ENCODE measurements around the gene CMTM8. TPM values are rescaled to one million over a fixed set of nuclear protein-coding genes. Genes with fewer than 3 reads are reported as not detected.
"Not testable (repeated sequence)": the region's sequence is repeated elsewhere in the genome, so short reads cannot be mapped to it uniquely, and the experiment has no call there.

The CMTM8 gene
- total and polyA plus RNA-seq, 7 experiments from 2014 or later, result 7.4 to 13.6 (median 8.6) TPM

GRCh38 chr3:32387512-32387911, 149.0 kb downstream of the CMTM8 start:
- H3K27ac ChIP-seq (ENCODE audit: low read depth, low read length), result no peak overlapping the region
- CTCF ChIA-PET, result interaction anchor here (0.6 to 1.3 kb wide), 2 partner anchors 53 to 80 kb away, joined by 4 read pairs; no protein-coding TSS in a partner anchor
- peaks cover 0 to 4% (median 0%) of the 10 kb centered on the region in 3 experiments for H3K36me3 ChIP-seq (ENCODE audit: control insufficient read depth in 2 of 3, insufficient read depth in 3 of 3, low read length in 3 of 3)
- Mint-ChIP-seq H3K4me1 (peaks cover 10 to 31% (median 22%) of the 10 kb centered on the region in 7 donors), H3K36me3 (peaks cover 0 to 9% (median 3%) of the 10 kb centered on the region in 5 donors), H3K27ac (peak overlapping the region in 1 of 9 donors; percentile 100), H3K4me3 (no peak overlapping the region), H3K27me3 (no peaks in the 10 kb centered on the region), H3K9me3 (peaks cover 0 to 4% (median 0%) of the 10 kb centered on the region in 11 donors)
- intact Hi-C loops (cut with micrococcal nuclease), result no loop called here
- H3K27me3 ChIP-seq (ENCODE audit: control insufficient read depth in 2 of 2, insufficient read depth in 2 of 2, low read length in 2 of 2), result no peaks in the 10 kb centered on the region
- no peaks in the 10 kb centered on the region for H3K9me3 ChIP-seq (ENCODE audit: control insufficient read depth in 2 of 3, low read length in 3 of 3)
- no peak overlapping the region for H3K4me3 ChIP-seq (ENCODE audit: low read length)
- H3K4me1 ChIP-seq (ENCODE audit: control insufficient read depth in 2 of 2, insufficient read depth in 2 of 2, low read length in 2 of 2), result peaks cover 5 to 11% of the 10 kb centered on the region in 2 donors
- POLR2A ChIA-PET, result interaction anchor here (1.7 to 2.8 kb wide), 3 partner anchors 12 to 73 kb away, joined by 4 to 11 read pairs (median 5); no protein-coding TSS in a partner anchor
- DNase-seq (no peak), ATAC-seq (no peak)

- H3K27ac ChIP-seq (ENCODE audit: low read depth, low read length); intact Hi-C loops (cut with micrococcal nuclease); H3K27me3 ChIP-seq (ENCODE audit: control insufficient read depth in 2 of 2, insufficient read depth in 2 of 2, low read length in 2 of 2); ATAC-seq; H3K9me3 Mint-ChIP-seq; H3K9me3 ChIP-seq (ENCODE audit: control insufficient read depth in 2 of 3, low read length in 3 of 3); DNase-seq; H3K27me3 Mint-ChIP-seq; H3K4me3 ChIP-seq (ENCODE audit: low read length); H3K36me3 ChIP-seq (ENCODE audit: control insufficient read depth in 2 of 3, insufficient read depth in 3 of 3, low read length in 3 of 3): not testable (repeated sequence)
- peaks cover 11 to 25% of the 10 kb centered on the region in 2 donors for H3K4me1 ChIP-seq (ENCODE audit: control insufficient read depth in 2 of 2, insufficient read depth in 2 of 2, low read length in 2 of 2)
- peaks cover 23 to 51% (median 33%) of the 10 kb centered on the region in 7 donors for H3K4me1 Mint-ChIP-seq
- peak overlapping the region in 6 of 10 donors; percentile 8 to 40 (median 27) for H3K4me3 Mint-ChIP-seq
- peak overlapping the region in 8 of 9 donors; percentile 45 to 100 (median 74) for H3K27ac Mint-ChIP-seq
- ChIA-PET POLR2A (interaction anchor here (0.8 to 3.3 kb wide), 8 partner anchors 11 to 89 kb away, joined by 3 to 33 read pairs (median 8); no protein-coding TSS in a partner anchor), CTCF (interaction anchor here (0.7 to 3.0 kb wide), 6 partner anchors 13 to 92 kb away, joined by 3 to 13 read pairs (median 3); no protein-coding TSS in a partner anchor)
- peaks cover 0 to 20% (median 0%) of the 10 kb centered on the region in 5 donors for H3K36me3 Mint-ChIP-seq
Observed at GRCh38 chr3:32389577-32389976, 151.1 kb downstream of the CMTM8 start.

GRCh38 chr3:32391643-32392535, 153.4 kb downstream of the CMTM8 start, which contains the start of gene CMTM7:
Gene CMTM7, plus strand, starts transcription at chr3:32391853. Its CDS starts 54 bp downstream, at chr3:32391907.
- H3K27me3 Mint-ChIP-seq, result no peaks in the 10 kb centered on the region
- Histone ChIP-seq H3K9me3 (ENCODE audit: control insufficient read depth in 2 of 3, low read length in 3 of 3) (no peaks in the 10 kb centered on the region), H3K27me3 (ENCODE audit: control insufficient read depth in 2 of 2, insufficient read depth in 2 of 2, low read length in 2 of 2) (no peaks in the 10 kb centered on the region), H3K27ac (ENCODE audit: low read depth, low read length) (peak within 1 kb of the TSS; percentile 83), H3K4me3 (ENCODE audit: low read length) (peak within 1 kb of the TSS; percentile 81), H3K36me3 (ENCODE audit: control insufficient read depth in 2 of 3, insufficient read depth in 3 of 3, low read length in 3 of 3) (peaks cover 0 to 4% (median 0%) of the 10 kb centered on the region in 3 experiments), H3K4me1 (ENCODE audit: control insufficient read depth in 2 of 2, insufficient read depth in 2 of 2, low read length in 2 of 2) (peaks cover 17 to 25% of the 10 kb centered on the region in 2 donors)
- peak within 1 kb of the TSS; percentile 93 to 100 (median 98) for H3K27ac Mint-ChIP-seq
- DNase-seq (peak; percentile 33 to 68 (median 62)), ATAC-seq (peak; percentile 75)
- peaks cover 30 to 70% (median 55%) of the 10 kb centered on the region in 7 donors for H3K4me1 Mint-ChIP-seq
- ChIA-PET CTCF (interaction anchor here (0.5 to 2.9 kb wide), 5 partner anchors 15 to 76 kb away, joined by 3 to 10 read pairs (median 6); no protein-coding TSS in a partner anchor), POLR2A (interaction anchor here (0.7 to 3.3 kb wide), 24 partner anchors 9 to 293 kb away, joined by 3 to 33 read pairs (median 6); partner anchors contain the start of gene CNOT10)
- H3K4me3 Mint-ChIP-seq, result peak within 1 kb of the TSS; percentile 84 to 99 (median 98)
- intact Hi-C loops (cut with micrococcal nuclease), result loop anchor here (1.0 to 10.0 kb wide), 14 partner anchors 9 to 1053 kb away; partner anchors contain the start of genes CNOT10 (in 2 of the 2), CMTM6 (in 1 of the 2), CMTM8 (in 1 of the 2) and DYNC1LI1 (in 1 of the 2)
- H3K9me3 Mint-ChIP-seq, result peaks cover 0 to 3% (median 0%) of the 10 kb centered on the region in 11 donors
- H3K36me3 Mint-ChIP-seq, result peaks cover 0 to 28% (median 4%) of the 10 kb centered on the region in 5 donors

- Mint-ChIP-seq H3K4me3 (peak overlapping the region; percentile 84 to 99 (median 98)), H3K27ac (peak overlapping the region; percentile 81 to 100 (median 98)), H3K4me1 (peaks cover 30 to 70% (median 57%) of the 10 kb centered on the region in 7 donors), H3K36me3 (peaks cover 0 to 29% (median 4%) of the 10 kb centered on the region in 5 donors), H3K9me3 (peaks cover 0 to 3% (median 0%) of the 10 kb centered on the region in 11 donors), H3K27me3 (no peaks in the 10 kb centered on the region)
- Histone ChIP-seq H3K27ac (ENCODE audit: low read depth, low read length) (peak overlapping the region; percentile 83), H3K36me3 (ENCODE audit: control insufficient read depth in 2 of 3, insufficient read depth in 3 of 3, low read length in 3 of 3) (peaks cover 0 to 4% (median 0%) of the 10 kb centered on the region in 3 experiments), H3K27me3 (ENCODE audit: control insufficient read depth in 2 of 2, insufficient read depth in 2 of 2, low read length in 2 of 2) (no peaks in the 10 kb centered on the region), H3K4me3 (ENCODE audit: low read length) (peak overlapping the region; percentile 81), H3K9me3 (ENCODE audit: control insufficient read depth in 2 of 3, low read length in 3 of 3) (no peaks in the 10 kb centered on the region), H3K4me1 (ENCODE audit: control insufficient read depth in 2 of 2, insufficient read depth in 2 of 2, low read length in 2 of 2) (peaks cover 17 to 25% of the 10 kb centered on the region in 2 donors)
- DNase-seq (peak in 5 of 9 donors; percentile 30 to 49 (median 37)), ATAC-seq (peak; percentile 46)
- intact Hi-C loops (cut with micrococcal nuclease), result loop anchor here (1.0 to 10.0 kb wide), 9 partner anchors 9 to 1052 kb away; partner anchors contain the start of genes CNOT10 (in 2 of the 2), CMTM8 (in 1 of the 2), DYNC1LI1 (in 1 of the 2) and UBP1 (in 1 of the 2)
- CTCF ChIA-PET, result interaction anchor here (2.3 kb wide), 1 partner anchor 75 kb away, joined by 7 read pairs; no protein-coding TSS in a partner anchor
- POLR2A ChIA-PET, result interaction anchor here (1.3 to 3.3 kb wide), 10 partner anchors 8 to 75 kb away, joined by 5 to 33 read pairs (median 9); no protein-coding TSS in a partner anchor
Observed at GRCh38 chr3:32392536-32393302, 154.2 kb downstream of the CMTM8 start.

GRCh38 chr3:32395496-32395895, 157.0 kb downstream of the CMTM8 start:
- DNase-seq (no peak), ATAC-seq (no peak)
- Histone ChIP-seq H3K4me3 (ENCODE audit: low read length) (no peak overlapping the region), H3K36me3 (ENCODE audit: control insufficient read depth in 2 of 3, insufficient read depth in 3 of 3, low read length in 3 of 3) (peaks cover 0 to 4% (median 0%) of the 10 kb centered on the region in 3 experiments), H3K9me3 (ENCODE audit: control insufficient read depth in 2 of 3, low read length in 3 of 3) (no peaks in the 10 kb centered on the region), H3K27me3 (ENCODE audit: control insufficient read depth in 2 of 2, insufficient read depth in 2 of 2, low read length in 2 of 2) (no peaks in the 10 kb centered on the region), H3K4me1 (ENCODE audit: control insufficient read depth in 2 of 2, insufficient read depth in 2 of 2, low read length in 2 of 2) (peaks cover 21 to 26% of the 10 kb centered on the region in 2 donors), H3K27ac (ENCODE audit: low read depth, low read length) (no peak overlapping the region)
- Mint-ChIP-seq H3K27ac (peak overlapping the region; percentile 63 to 100 (median 93)), H3K27me3 (no peaks in the 10 kb centered on the region), H3K4me3 (peak overlapping the region in 1 of 10 donors; percentile 2), H3K36me3 (peaks cover 0 to 29% (median 4%) of the 10 kb centered on the region in 5 donors), H3K4me1 (peaks cover 50 to 83% (median 74%) of the 10 kb centered on the region in 7 donors), H3K9me3 (peaks cover 0 to 3% (median 0%) of the 10 kb centered on the region in 11 donors)
- intact Hi-C loops (cut with micrococcal nuclease), result loop anchor here in 1 of 2 donors (1.0 to 10.0 kb wide), 3 partner anchors 218 to 1049 kb away; partner anchors contain the start of genes CNOT10 and UBP1
- CTCF ChIA-PET, result interaction anchor here (0.8 to 5.3 kb wide), 5 partner anchors 21 to 220 kb away, joined by 3 to 56 read pairs (median 5); no protein-coding TSS in a partner anchor
- POLR2A ChIA-PET, result interaction anchor here (0.8 to 1.9 kb wide), 11 partner anchors 8 to 70 kb away, joined by 3 to 7 read pairs (median 3); no protein-coding TSS in a partner anchor

Data from naive thymus-derived CD4-positive, alpha-beta T cell (primary cell).